Gastroesophageal sphincter (tissue), 4 donors: ENCODE results near the gene TREH. TPM values are rescaled to one million over a fixed set of nuclear protein-coding genes. Genes with fewer than 3 reads are reported as not detected.

Experiments used
- ATAC-seq: fragments of 150-250 bp; one replicate; pipeline ENCODE4 v1.9.1; 2016; ENCODE audit warnings: mild to moderate bottlenecking, moderate library complexity
- H3K27ac ChIP-seq, 4 donors: fragments of 200-600 bp; sonication (generic) in 3 of 4; 1 replicate in 3 of 4; 2 replicates in 1 of 4; pipeline ENCODE4 v1.5.1; 2016 to 2019
- H3K27me3 ChIP-seq: fragments of 200-600 bp; sonication (generic); one replicate; pipeline ENCODE4 v1.5.1; 2019
- H3K36me3 ChIP-seq, 2 donors: fragments of 200-600 bp; sonication (generic); one replicate each; pipeline ENCODE4 v1.5.1; 2019; ENCODE audit warnings: control low read depth in 1 of 2
- H3K4me1 ChIP-seq, 3 donors: fragments of 200-600 bp; sonication (generic); 1 replicate in 2 of 3; 2 replicates in 1 of 3; pipeline ENCODE4 v1.5.1; 2016 to 2019; ENCODE audit warnings: control low read depth in 2 of 3
- H3K4me3 ChIP-seq, 2 donors: fragments of 200-600 bp; sonication (generic); one replicate each; pipeline ENCODE4 v1.5.1; 2019; ENCODE audit warnings: mild to moderate bottlenecking in 1 of 2, moderate library complexity in 1 of 2
- H3K9me3 ChIP-seq, 3 donors: fragments of 200-600 bp; sonication (generic); one replicate each; pipeline ENCODE4 v1.5.1; 2017 to 2019; ENCODE audit warnings: control low read depth in 2 of 3
- EP300 ChIP-seq: sonication (generic); formaldehyde crosslinking; IDR thresholded peaks from one replicate; pipeline ENCODE4 v1.6.1; 2017; ENCODE audit warnings: antibody characterized with exemption, mild to moderate bottlenecking
- POLR2A ChIP-seq, 2 donors: fragments of 450-650 bp; IDR thresholded peaks; one replicate each; pipeline ENCODE4 v1.6.1; 2017; ENCODE audit warnings: antibody characterized with exemption in 2 of 2, mild to moderate bottlenecking in 2 of 2, moderate library complexity in 1 of 2
- POLR2AphosphoS5 ChIP-seq: sonication (generic); formaldehyde crosslinking; IDR thresholded peaks from one replicate; pipeline ENCODE4 v1.6.1; 2017; ENCODE audit warnings: antibody characterized with exemption
- WGBS, 2 donors: methylation state at CpG; one replicate each; pipeline ENCODE4 v1.1.5; 2018; ENCODE audit warnings: low coverage in 1 of 2; 5-methylcytosine and 5-hydroxymethylcytosine counted together
- total RNA-seq, 4 donors: library from RNA; depleted of rRNA; stranded (reverse); fragments of >200 nt; gene quantifications; one replicate each; pipeline ENCODE4 v1.1.0, GENCODE V29; 2016
- TF ChIP-seq, protein P1 (sequence below), 4 experiments: fragments of 200-600 bp in 2 of 4; fragments of 450-650 bp in 2 of 4; sonication (generic) in 1 of 4; IDR thresholded peaks; one replicate each; pipeline ENCODE4 v1.5.1; 2017 to 2019; ENCODE audit warnings: antibody characterized with exemption in 4 of 4, mild to moderate bottlenecking in 2 of 4, moderate library complexity in 2 of 4

Gene TREH
- total RNA-seq, 4 donors from 2014 or later = not detected

- no peaks in the 10 kb centered on the region for H3K9me3 ChIP-seq
- peaks cover 3 to 86% (median 45%) of the 10 kb centered on the region in 3 donors for H3K4me1 ChIP-seq
- no peaks in the 10 kb centered on the region for H3K27me3 ChIP-seq
- peak overlapping the region; percentile 14 to 95 (median 88) for H3K27ac ChIP-seq
- WGBS, 2 donors = 23 to 59% methylated on average over 4 to 6 of the region's 6 CpGs
- peaks cover 0 to 29% of the 10 kb centered on the region in 2 donors for H3K36me3 ChIP-seq
- TF ChIP-seq POLR2AphosphoS5 (peak; percentile 19), EP300 (no peak), POLR2A (IDR thresholded peaks at IDR 0.05) (no peak)
- TF ChIP-seq, protein P1, sequence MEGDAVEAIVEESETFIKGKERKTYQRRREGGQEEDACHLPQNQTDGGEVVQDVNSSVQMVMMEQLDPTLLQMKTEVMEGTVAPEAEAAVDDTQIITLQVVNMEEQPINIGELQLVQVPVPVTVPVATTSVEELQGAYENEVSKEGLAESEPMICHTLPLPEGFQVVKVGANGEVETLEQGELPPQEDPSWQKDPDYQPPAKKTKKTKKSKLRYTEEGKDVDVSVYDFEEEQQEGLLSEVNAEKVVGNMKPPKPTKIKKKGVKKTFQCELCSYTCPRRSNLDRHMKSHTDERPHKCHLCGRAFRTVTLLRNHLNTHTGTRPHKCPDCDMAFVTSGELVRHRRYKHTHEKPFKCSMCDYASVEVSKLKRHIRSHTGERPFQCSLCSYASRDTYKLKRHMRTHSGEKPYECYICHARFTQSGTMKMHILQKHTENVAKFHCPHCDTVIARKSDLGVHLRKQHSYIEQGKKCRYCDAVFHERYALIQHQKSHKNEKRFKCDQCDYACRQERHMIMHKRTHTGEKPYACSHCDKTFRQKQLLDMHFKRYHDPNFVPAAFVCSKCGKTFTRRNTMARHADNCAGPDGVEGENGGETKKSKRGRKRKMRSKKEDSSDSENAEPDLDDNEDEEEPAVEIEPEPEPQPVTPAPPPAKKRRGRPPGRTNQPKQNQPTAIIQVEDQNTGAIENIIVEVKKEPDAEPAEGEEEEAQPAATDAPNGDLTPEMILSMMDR (IDR thresholded peaks at IDR 0.05) = no peak
- H3K4me3 ChIP-seq = no peak overlapping the region
- ATAC-seq = peak; percentile 46
Observed at GRCh38 chr11:118619444-118620197, 59.8 kb downstream of the TREH start.

- TF ChIP-seq EP300 (no peak), POLR2A (IDR thresholded peaks at IDR 0.05) (no peak), POLR2AphosphoS5 (no peak)
- TF ChIP-seq, protein P1 (IDR thresholded peaks at IDR 0.05) = no peak
- WGBS, 2 donors = 0 to 41% methylated on average over 1 to 3 of the region's 4 CpGs
- Histone ChIP-seq H3K27me3 (no peaks in the 10 kb centered on the region), H3K27ac (peak overlapping the region; percentile 14 to 95 (median 88)), H3K36me3 (peaks cover 0 to 35% of the 10 kb centered on the region in 2 donors), H3K9me3 (no peaks in the 10 kb centered on the region), H3K4me3 (no peak overlapping the region), H3K4me1 (peaks cover 3 to 85% (median 45%) of the 10 kb centered on the region in 3 donors)
- ATAC-seq = peak; percentile 61
Observed at GRCh38 chr11:118618991-118619375, 60.5 kb downstream of the TREH start.

DNA sequence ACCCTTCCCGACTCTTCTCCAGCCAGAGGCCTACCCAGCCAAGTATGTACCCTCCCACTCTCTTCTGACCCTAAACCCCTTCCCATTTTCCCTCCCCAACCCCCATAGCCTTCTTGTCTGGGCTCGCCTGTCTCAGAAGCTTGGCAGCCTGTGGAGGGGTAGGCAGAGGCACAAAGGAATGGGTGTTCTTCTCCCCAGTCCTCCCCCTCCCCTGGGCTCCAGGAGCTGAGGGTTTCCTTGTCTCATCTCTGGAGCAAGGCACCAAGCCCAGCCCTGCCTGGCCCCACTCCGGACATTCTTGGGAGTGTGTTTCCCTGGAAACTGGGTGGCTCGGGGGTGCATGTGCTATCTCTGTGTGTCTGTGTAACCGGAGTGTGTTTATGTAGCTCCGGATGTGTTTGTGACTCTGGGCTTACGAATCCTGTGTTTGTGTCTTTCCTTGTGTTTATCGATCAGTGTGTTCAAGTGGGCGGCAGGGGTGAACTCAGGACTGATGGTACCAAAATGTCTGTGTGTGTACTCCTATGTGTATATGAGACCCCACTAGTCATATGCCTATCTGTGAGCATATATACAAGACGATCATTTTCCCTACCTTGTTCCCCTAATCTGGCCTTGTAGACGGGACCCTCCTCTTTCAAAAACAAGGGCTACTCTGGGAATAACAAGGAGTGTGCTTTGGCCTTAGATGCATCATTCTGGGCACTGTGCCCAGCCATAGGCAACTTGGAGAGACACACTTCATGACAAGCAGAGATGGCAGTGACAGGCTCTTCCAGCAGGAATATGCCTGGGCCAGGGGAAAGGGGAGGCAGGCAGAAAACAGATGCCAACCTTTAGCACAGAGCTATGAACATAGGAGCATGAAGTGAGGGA, 61.1 kb downstream of the TREH start:
- Histone ChIP-seq H3K27me3 (no peaks in the 10 kb centered on the region), H3K4me3 (no peak overlapping the region), H3K9me3 (no peaks in the 10 kb centered on the region), H3K27ac (peak overlapping the region; percentile 11 to 95 (median 88)), H3K36me3 (peaks cover 0 to 41% of the 10 kb centered on the region in 2 donors), H3K4me1 (peaks cover 3 to 87% (median 45%) of the 10 kb centered on the region in 3 donors)
- WGBS, 2 donors = 31 to 46% methylated on average over 5 to 6 of the region's 11 CpGs
- peak; percentile 60 for ATAC-seq
- TF ChIP-seq POLR2A (IDR thresholded peaks at IDR 0.05) = no peak
- peak; percentile 4 for TF ChIP-seq POLR2AphosphoS5
- TF ChIP-seq, protein P1 (IDR thresholded peaks at IDR 0.05) = no peak
- TF ChIP-seq EP300 = no peak

DNA sequence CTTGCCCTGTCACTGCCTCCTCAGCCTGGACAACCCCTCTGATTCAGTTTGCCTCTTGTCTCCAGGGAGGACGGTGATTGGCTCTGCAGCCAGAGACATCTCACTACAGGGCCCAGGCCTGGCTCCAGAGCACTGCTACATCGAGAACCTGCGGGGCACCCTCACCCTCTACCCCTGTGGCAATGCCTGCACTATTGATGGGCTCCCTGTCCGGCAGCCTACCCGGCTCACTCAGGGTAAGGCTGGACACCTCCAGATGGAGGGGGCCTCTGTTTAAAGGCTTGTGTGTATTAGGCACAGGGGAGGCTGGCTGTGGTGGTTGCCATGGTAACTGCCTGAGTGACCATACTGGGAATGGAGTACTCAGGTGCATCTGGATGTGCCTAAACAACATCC, 63.5 kb downstream of the TREH start:
- H3K36me3 ChIP-seq = peaks cover 0 to 43% of the 10 kb centered on the region in 2 donors
- H3K4me3 ChIP-seq = no peak overlapping the region
- H3K4me1 ChIP-seq = peaks cover 3 to 87% (median 28%) of the 10 kb centered on the region in 3 donors
- H3K27me3 ChIP-seq = no peaks in the 10 kb centered on the region
- WGBS, 2 donors = no CpG with 5 or more reads among the region's 5 CpGs
- TF ChIP-seq POLR2AphosphoS5 = no peak
- no peaks in the 10 kb centered on the region for H3K9me3 ChIP-seq
- no peak for ATAC-seq
- H3K27ac ChIP-seq = peak overlapping the region in 2 of 4 donors; percentile 87 to 88

DNA sequence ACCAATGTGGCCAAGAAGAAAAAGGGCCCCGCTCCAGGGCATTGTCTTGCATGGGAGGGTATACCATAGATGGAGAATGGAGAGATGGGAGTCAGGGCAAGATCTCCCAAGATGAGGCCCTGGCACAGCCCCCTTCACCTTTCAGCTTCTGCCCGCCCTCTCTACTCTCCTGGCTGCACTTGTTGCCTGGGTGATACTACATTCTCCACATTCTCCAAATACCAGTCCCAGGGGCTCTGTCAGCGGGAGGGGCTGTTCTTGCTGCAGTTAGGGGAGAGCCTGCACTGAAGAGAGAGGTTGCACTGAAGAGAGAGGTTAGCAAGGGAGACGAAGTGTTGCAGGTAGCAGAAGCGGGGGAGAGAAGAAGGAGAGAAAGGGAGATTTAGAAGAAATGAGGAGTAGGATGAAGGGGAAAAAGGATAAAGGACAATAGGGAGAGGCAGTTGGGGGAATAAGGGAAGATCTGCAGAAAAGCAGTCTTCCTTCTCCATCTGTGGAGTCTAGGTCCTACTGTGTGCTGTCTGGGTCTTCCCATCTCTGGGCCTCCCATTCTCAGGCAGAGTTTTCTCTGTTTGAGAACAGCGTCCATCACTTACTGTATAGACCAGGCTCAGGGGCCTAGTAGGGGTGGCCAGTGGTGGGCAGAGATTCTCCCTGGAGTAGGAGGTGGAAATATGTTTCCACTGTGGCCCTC, 64.0 kb downstream of the TREH start:
- Histone ChIP-seq H3K36me3 (peaks cover 0 to 43% of the 10 kb centered on the region in 2 donors), H3K27me3 (no peaks in the 10 kb centered on the region), H3K4me3 (no peak overlapping the region), H3K4me1 (peaks cover 0 to 87% (median 25%) of the 10 kb centered on the region in 3 donors), H3K27ac (peak overlapping the region in 2 of 4 donors; percentile 87 to 88), H3K9me3 (no peaks in the 10 kb centered on the region)
- ATAC-seq = no peak
- WGBS, 2 donors = 73 to 79% methylated on average over 2 to 5 of the region's 6 CpGs
- TF ChIP-seq POLR2AphosphoS5 = no peak
- no peak for TF ChIP-seq EP300
- no peak for TF ChIP-seq POLR2A (IDR thresholded peaks at IDR 0.05)
- TF ChIP-seq, protein P1 (IDR thresholded peaks at IDR 0.05) = no peak
